Peyer's patch (tissue), 4 donors: ENCODE results near the gene FLT3LG. TPM values are rescaled to one million over a fixed set of nuclear protein-coding genes. Genes with fewer than 3 reads are reported as not detected.

Experiments
- DNase-seq, 3 donors: peaks; one replicate each; pipeline ENCODE4 v3.0.0-alpha.2; 2017 to 2019
- H3K27ac ChIP-seq, 4 donors: fragments of 200-600 bp; sonication (generic); one replicate each; pipeline ENCODE4 v1.5.1; 2016 to 2019
- H3K27me3 ChIP-seq, 2 donors: fragments of 200-600 bp; sonication (generic); one replicate each; pipeline ENCODE4 v1.5.1; 2019
- H3K36me3 ChIP-seq, 3 donors: fragments of 200-600 bp; sonication (generic); one replicate each; pipeline ENCODE4 v1.5.1; 2016 to 2019
- H3K4me1 ChIP-seq, 4 donors: fragments of 200-600 bp; sonication (generic); one replicate each; pipeline ENCODE4 v1.5.1; 2016 to 2019
- H3K4me3 ChIP-seq, 4 donors: fragments of 200-600 bp; sonication (generic); 1 replicate in 3 of 4; 2 replicates in 1 of 4; pipeline ENCODE4 v1.5.1; 2016 to 2019; ENCODE audit warnings: mild to moderate bottlenecking in 1 of 4
- H3K9me3 ChIP-seq, 4 donors: fragments of 200-600 bp; sonication (generic); one replicate each; pipeline ENCODE4 v1.5.1; 2016 to 2019; ENCODE audit warnings: mild to moderate bottlenecking in 1 of 4
- POLR2A ChIP-seq, 2 donors: fragments of 450-650 bp; IDR thresholded peaks; one replicate each; pipeline ENCODE4 v1.5.1; 2017; ENCODE audit warnings: antibody characterized with exemption in 2 of 2, mild to moderate bottlenecking in 2 of 2, moderate library complexity in 2 of 2
- total RNA-seq, 4 donors: library from RNA; depleted of rRNA; stranded (reverse); fragments of >200 nt; gene quantifications; one replicate each; pipeline ENCODE4 v1.1.0, GENCODE V29; 2016
- TF ChIP-seq, protein P1 (sequence below), 6 experiments: fragments of 450-650 bp in 4 of 6; fragments of 200-600 bp in 2 of 6; sonication (generic) in 1 of 6; IDR thresholded peaks; one replicate each; pipeline ENCODE4 v1.5.1; 2017 to 2019; ENCODE audit warnings: antibody characterized with exemption in 6 of 6, mild to moderate bottlenecking in 3 of 6, moderate library complexity in 1 of 6

Gene FLT3LG
- total RNA-seq, 4 donors from 2014 or later, result 2.8 to 22.3 (median 5.0) TPM

DNA sequence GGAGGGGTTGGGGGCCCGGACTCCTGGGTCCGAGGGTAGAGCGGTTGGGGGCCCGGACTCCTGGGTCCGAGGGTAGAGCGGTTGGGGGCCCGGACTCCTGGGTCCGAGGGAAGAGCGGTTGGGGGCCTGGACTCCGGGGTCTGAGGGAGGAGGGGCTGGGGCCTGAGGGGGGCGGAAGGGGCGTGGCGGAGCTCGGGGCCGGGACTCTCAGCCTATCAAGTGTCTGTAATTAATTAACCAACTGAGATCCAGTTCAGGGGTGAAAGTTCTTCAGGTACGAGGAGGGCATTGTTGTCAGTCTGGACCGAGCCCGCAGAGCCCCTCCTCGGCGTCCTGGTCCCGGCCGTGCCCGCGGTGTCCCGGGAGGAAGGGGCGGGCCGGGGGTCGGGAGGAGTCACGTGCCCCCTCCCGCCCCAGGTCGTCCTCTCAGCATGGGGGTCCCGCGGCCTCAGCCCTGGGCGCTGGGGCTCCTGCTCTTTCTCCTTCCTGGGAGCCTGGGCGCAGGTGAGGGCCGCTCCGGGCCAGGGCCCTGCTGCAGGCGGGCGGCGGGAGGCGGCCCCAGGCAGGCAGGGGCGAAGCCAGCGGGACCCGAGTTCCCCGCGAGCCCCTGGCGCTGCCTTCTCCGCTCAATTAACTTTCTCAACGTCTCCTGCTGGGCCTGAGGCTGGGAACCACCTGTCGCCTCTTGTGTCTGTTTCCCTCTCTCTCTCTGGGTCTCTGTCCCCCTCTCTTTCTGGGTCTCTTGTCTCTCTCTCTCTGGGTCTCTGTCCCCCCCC lies 39.1 kb downstream of the FLT3LG start:
- Histone ChIP-seq H3K27ac (peak overlapping the region; percentile 82 to 94 (median 88)), H3K27me3 (no peaks in the 10 kb centered on the region), H3K9me3 (no peaks in the 10 kb centered on the region), H3K36me3 (no peaks in the 10 kb centered on the region), H3K4me1 (peaks cover 0 to 36% (median 8%) of the 10 kb centered on the region in 4 donors), H3K4me3 (peak overlapping the region; percentile 51 to 90 (median 82))
- TF ChIP-seq POLR2A (IDR thresholded peaks at IDR 0.05), result peak; percentile 61 to 87
- TF ChIP-seq, protein P1, sequence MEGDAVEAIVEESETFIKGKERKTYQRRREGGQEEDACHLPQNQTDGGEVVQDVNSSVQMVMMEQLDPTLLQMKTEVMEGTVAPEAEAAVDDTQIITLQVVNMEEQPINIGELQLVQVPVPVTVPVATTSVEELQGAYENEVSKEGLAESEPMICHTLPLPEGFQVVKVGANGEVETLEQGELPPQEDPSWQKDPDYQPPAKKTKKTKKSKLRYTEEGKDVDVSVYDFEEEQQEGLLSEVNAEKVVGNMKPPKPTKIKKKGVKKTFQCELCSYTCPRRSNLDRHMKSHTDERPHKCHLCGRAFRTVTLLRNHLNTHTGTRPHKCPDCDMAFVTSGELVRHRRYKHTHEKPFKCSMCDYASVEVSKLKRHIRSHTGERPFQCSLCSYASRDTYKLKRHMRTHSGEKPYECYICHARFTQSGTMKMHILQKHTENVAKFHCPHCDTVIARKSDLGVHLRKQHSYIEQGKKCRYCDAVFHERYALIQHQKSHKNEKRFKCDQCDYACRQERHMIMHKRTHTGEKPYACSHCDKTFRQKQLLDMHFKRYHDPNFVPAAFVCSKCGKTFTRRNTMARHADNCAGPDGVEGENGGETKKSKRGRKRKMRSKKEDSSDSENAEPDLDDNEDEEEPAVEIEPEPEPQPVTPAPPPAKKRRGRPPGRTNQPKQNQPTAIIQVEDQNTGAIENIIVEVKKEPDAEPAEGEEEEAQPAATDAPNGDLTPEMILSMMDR (IDR thresholded peaks at IDR 0.05), result no peak
- peak; percentile 63 to 85 (median 82) for DNase-seq

DNA sequence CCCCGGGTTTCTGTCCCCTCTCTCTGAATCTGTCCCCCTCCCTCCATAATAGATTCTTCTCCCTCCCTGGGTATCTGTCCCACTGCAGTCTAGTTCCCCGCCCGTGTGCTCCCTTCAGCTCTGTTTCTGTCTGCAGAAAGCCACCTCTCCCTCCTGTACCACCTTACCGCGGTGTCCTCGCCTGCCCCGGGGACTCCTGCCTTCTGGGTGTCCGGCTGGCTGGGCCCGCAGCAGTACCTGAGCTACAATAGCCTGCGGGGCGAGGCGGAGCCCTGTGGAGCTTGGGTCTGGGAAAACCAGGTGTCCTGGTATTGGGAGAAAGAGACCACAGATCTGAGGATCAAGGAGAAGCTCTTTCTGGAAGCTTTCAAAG lies 39.7 kb downstream of the FLT3LG start:
- H3K36me3 ChIP-seq, result no peaks in the 10 kb centered on the region
- TF ChIP-seq POLR2A (IDR thresholded peaks at IDR 0.05), result no peak
- TF ChIP-seq, protein P1 (IDR thresholded peaks at IDR 0.05), result no peak
- H3K4me1 ChIP-seq, result peaks cover 0 to 41% (median 8%) of the 10 kb centered on the region in 4 donors
- H3K4me3 ChIP-seq, result peak overlapping the region; percentile 51 to 90 (median 82)
- peak in 1 of 3 donors; percentile 57 for DNase-seq
- peak overlapping the region; percentile 82 to 94 (median 88) for H3K27ac ChIP-seq
- H3K9me3 ChIP-seq, result no peaks in the 10 kb centered on the region
- H3K27me3 ChIP-seq, result no peaks in the 10 kb centered on the region

DNA sequence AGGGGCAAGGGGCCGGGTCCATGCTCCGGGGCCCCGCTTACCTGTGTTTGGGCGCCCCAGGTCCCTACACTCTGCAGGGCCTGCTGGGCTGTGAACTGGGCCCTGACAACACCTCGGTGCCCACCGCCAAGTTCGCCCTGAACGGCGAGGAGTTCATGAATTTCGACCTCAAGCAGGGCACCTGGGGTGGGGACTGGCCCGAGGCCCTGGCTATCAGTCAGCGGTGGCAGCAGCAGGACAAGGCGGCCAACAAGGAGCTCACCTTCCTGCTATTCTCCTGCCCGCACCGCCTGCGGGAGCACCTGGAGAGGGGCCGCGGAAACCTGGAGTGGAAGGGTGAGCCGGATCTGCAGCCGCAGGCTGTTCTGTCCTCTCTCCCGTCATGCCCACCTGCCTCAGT lies 40.1 kb downstream of the FLT3LG start:
- Histone ChIP-seq H3K9me3 (no peaks in the 10 kb centered on the region), H3K4me3 (peak overlapping the region in 3 of 4 donors; percentile 51 to 90 (median 79)), H3K4me1 (peaks cover 0 to 42% (median 8%) of the 10 kb centered on the region in 4 donors), H3K27ac (peak overlapping the region; percentile 55 to 94 (median 88)), H3K36me3 (no peaks in the 10 kb centered on the region), H3K27me3 (no peaks in the 10 kb centered on the region)
- TF ChIP-seq, protein P1 (IDR thresholded peaks at IDR 0.05), result no peak
- TF ChIP-seq POLR2A (IDR thresholded peaks at IDR 0.05), result no peak
- DNase-seq, result peak in 1 of 3 donors; percentile 54

DNA sequence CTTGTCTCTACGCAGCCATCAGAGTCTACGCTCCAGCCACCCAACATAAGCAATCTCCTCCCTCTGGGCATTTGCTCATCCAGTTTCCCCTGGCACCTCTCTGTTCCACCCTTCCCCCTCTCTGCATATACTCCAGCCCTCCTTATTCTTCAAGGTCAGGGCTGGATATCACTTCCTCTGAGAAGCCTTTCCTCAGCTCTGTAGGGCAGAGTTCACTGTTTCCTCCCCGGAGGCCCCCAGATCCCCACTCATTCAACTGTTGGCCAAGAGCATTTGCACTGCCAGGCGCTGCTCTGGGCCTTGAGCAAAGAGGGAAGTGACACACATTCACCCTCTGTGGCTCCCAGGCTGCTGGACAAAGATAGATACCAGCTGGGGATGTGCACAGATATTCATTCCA lies 41.8 kb downstream of the FLT3LG start:
- Histone ChIP-seq H3K9me3 (no peaks in the 10 kb centered on the region), H3K27ac (peak overlapping the region in 2 of 4 donors; percentile 4 to 61), H3K4me1 (peaks cover 0 to 42% (median 8%) of the 10 kb centered on the region in 4 donors), H3K36me3 (peaks cover 0 to 6% (median 0%) of the 10 kb centered on the region in 3 donors), H3K27me3 (no peaks in the 10 kb centered on the region), H3K4me3 (peak overlapping the region in 2 of 4 donors; percentile 79 to 90)
- peak in 2 of 3 donors; percentile 55 to 65 for DNase-seq
- peak in 1 of 2 donors; percentile 11 for TF ChIP-seq POLR2A (IDR thresholded peaks at IDR 0.05)
- TF ChIP-seq, protein P1 (IDR thresholded peaks at IDR 0.05), result no peak

DNA sequence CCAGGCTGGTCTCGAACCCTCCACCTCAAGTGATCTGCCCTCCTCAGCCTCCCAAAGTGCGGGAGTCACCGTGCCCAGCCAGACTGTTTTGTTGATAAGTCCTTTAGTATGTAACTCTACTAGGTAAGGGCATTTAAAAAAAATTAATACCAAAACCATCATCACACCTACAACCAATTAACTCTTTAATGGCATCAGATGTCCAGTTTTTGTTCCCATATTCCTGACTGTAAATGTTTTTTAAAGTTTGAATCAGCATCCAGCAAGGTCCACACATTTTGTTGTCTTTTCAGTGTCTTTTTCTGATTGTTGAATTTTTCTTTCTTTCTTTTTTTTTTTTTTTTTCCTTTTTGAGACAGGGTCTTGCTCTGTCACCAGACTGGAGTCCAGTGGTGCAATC lies 44.0 kb downstream of the FLT3LG start:
- TF ChIP-seq, protein P1 (IDR thresholded peaks at IDR 0.05), result no peak
- TF ChIP-seq POLR2A (IDR thresholded peaks at IDR 0.05), result no peak
- DNase-seq, result no peak
- H3K4me1 ChIP-seq, result peaks cover 0 to 30% (median 3%) of the 10 kb centered on the region in 4 donors
- H3K4me3 ChIP-seq, result no peak overlapping the region
- H3K27ac ChIP-seq, result no peak overlapping the region
- H3K36me3 ChIP-seq, result peaks cover 0 to 22% (median 0%) of the 10 kb centered on the region in 3 donors
- H3K9me3 ChIP-seq, result no peaks in the 10 kb centered on the region
- no peaks in the 10 kb centered on the region for H3K27me3 ChIP-seq
